Fibroblast of skin of left quadriceps (primary cell): ENCODE measurements around the gene CCDC192.
"Not testable (repeated sequence)": the region's sequence is repeated elsewhere in the genome, so short reads cannot be mapped to it uniquely, and the experiment has no call there.

Source experiments
- DNase-seq, 2 experiments: peaks; one replicate each; pipeline ENCODE4 v3.0.0-alpha.2; 2013; ENCODE audit warnings: low read depth in 2 of 2

The CCDC192 gene

DNA sequence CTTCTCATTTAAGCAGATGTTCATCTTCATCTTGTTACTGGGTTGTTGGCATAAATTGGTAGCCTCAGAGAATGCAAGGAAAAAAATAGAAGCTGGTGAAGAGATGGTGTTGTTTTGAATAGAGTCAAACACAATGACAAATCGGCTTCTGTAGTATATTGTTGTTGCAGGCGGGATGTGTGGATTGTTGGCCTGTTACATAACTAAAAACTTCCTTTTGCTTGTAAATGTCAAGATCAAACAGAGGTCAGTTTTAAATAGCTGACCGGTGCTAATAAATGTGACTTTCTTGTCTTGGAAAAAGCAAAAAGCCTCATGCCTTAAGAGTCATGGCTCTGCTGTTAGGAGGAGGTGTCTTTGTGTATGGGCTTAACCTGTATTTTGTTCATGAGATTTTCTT lies 59.2 kb downstream of the CCDC192 start:
- DNase-seq = no peak

DNA sequence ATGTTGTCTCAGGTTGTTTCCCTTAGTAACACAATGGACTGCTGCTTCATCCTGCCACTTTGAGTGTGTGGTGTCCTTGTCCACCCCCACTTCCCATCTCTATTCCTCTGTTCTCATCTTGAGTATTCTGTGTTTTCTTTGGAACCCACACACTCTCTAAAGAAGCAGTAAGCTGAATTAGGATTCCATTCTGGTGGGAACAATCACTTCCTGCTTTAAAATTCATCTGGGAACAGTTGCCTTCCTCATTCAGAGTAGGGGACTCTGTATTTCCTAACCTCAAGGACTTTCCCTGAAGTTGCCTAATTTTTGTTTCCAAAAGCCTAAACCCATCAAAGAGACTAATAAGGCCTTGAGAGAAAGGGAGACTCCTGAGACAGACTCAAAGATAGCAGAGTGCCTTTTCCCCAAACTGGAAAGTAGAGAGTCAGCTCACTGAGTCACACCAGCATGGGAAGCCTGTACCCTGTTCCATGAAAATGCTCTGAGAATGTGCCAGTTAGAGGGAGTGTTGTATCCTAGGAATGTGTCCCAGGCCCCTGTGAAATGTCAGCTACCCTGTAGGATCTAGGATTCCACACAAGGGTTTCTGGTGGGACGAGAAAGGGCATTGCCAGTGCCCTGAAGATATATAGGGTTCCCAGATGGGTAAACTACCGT lies 63.6 kb downstream of the CCDC192 start:
- DNase-seq = no peak

DNA sequence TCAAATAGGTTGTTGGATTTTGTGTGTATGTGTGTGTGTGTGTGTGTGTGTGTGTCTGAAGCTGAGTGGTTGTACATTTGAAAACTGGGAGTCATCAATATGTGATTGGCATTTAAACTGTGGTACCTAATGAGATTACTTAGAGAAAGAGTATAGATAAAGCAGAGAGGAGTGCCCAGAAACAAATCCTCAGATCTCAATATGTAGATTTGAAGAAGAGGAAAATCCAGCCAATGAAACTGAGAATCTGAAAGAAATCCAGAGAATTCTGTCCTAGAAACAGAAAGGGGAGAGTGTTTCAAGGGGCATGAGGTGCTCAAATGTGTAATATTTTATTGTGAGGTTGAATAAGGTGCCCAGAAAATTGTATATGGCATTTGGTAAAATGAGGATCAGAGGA lies 66.2 kb downstream of the CCDC192 start:
- no peak for DNase-seq

DNA sequence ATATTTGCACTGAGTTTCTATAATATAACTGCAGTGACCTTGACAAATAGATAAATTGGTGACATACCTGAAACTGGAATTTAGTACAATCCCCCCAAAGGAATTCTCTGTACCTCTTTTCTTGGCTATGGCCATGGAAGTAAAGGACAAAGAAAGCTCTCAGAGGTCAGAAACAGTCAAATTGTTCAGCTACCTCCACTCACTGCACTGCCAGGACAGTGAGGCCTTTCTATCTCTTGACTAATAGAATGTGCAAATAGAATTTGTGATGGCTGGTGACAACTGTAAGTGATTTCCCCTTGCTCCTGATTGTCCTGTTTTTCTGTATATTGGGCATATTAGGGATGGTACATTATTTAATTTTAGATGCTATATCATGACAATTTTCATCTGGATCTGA lies 67.1 kb downstream of the CCDC192 start:
- DNase-seq = no peak

DNA sequence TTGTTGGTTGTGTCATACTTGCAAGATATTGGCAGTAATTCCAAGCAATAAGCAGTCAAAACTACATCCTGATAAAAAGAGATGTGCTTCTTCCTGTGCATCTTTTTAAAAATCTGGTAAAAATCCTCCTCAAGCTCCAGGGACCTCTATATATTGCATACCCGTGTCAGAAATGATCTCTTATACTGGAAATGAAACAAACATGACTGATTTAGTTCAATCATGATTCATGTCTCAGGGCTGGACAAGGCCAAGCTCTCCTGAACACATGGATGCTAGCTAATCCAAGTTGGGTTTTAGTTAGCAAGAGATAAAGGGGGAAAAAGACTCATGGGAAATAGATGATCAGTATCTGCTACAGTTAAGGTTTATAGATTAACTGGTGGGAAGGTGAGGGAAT lies 69.3 kb downstream of the CCDC192 start:
- no peak for DNase-seq

DNA sequence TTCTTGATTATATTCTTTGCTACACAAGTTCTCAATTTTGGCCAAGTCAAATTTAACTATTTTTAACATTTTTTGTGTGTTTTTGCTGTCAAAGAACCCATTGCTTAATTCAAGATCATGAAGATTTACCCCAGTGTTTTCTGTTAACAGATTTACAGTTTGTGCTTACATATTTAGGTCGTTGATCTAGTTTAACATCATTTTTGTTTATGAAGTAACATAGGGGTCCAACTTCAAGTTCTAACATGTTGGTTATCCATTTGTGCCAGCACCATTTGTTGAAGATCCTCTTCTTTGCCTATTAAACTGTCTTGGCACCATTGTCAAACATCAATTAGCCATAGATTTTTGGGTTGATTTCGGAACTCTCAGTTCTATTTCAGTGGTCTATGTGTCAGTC lies 71.0 kb downstream of the CCDC192 start:
- DNase-seq = no peak

DNA sequence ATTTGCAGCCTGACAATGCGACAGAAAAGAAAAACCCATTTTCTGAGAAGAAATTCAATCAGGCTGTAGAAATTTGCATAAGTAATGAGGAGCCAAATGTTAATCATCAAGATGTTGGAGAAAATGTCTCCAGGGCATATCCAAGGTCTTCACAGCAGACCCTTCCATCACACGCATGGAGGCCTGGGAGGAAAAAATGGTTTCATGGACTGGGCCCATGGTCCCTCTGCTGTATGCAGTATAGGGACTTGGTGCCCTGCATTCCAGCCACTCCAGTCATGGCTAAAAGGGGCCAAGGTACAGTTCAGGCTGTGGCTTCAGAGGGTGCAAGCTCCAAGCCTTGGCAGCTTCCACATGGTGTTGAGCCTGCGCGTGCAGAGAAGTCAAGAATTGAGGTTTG lies 73.3 kb downstream of the CCDC192 start:
- DNase-seq = no peak

DNA sequence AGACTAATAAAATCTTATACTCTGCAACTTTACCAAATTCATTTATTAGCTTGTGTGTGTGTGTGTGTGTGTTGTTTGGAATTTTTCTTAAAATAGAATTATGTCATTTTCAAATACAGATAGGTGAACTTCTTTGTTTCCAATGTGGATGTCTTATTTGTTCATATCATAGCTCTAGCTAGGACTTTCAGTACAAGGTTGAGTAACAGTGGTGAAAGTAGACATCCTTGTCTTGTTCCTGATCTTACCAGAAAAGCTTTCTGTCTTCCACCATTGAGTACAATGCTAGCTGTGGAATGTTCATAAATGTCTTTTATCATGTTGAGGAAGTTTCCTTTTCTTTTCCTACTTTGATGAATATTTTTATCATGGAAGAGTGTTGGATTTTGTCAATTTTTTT lies 74.8 kb downstream of the CCDC192 start:
- no peak for DNase-seq

DNA sequence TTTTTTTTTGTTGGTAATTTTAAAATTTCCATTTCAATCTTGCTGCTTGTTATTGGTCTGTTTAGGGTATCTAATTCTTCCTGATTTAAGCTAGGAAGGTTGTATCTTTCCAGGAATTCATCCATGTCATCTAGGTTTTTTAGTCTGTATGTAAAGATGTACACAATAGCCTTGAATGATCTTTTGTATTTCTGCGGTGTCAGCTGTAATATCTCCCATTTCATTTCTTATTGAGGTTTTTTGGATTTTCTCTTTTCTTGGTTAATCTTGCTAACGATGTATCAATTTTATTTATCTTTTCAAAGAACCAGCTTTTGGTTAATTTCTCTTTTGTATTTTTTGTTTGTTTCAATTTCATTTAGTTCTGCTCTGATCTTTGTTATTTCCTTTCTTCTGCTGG lies 79.3 kb downstream of the CCDC192 start:
- DNase-seq = not testable (repeated sequence)

DNA sequence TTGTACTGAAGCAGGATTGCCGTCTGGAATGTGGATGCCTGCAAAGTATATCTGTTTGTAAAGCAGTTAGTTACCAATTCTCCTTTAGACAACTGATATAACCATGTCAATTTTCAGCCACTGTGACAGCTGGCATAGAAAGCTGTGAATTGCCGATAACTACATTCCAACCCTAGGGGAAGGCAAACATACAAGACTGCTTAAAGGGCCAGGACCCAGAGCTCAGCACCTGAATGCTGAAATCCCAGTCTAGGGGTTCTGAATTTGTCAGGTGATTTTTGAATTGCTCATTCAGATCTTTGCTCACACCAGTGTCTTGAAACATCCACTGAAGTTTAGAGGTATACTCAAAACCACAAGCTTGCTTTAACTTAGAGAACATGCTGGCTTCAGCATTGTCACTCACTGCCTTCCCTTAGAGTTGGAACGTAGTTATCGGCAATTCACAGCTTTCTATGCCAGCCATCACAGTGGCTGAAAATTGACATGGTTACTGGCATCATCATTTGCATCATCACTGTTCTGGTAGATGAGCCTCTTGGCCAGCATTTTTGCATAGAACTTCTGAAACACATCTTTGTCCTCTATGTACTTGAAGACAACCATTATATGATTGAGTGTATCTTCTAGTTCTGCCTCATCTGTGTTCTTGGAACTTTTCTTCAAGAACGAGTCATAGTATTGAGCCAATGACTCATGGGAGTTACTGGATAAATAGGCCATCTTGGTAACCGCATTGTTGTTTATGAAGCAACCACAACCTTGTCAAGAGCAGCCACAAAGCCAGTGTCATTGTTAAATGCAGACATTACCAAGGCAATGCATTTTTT lies 82.1 kb downstream of the CCDC192 start:
- peak; percentile 59 to 60 for DNase-seq

DNA sequence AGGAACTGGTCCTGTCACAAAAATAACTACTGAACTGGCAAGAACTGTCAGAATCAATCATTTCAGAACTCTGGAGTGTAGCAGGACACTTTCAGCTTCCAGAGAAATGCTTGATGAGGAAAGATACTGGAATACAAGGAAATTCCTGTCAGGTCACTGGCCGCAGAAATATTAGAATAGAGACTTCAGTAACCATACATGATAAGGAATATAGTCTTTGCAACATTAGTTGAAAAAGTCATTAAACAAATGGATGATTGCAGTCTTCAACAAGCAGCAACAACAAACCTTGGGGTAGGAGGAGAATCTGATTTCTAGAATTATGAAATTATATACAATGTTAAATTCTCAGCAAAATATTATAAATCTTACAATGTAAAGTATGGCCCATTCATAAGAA lies 88.2 kb downstream of the CCDC192 start:
- DNase-seq = no peak

DNA sequence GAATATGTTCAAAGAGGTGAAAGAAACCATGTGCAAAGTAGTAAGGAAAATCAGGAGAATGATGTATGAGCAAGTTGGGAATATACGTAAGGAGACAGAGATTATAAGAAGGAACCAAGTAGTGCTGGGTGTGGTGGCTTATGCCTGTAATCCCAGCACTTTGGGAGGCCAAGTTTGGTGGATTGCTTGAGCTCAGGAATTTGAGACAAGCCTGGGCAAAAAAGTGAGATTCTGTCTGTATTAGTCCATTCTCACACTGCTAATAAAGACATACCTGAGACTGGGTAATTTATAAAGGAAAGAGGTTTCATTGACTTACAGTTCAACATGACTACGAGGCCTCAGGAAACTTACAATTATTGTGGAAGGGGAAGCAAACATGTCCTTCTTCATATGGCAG lies 88.7 kb downstream of the CCDC192 start:
- DNase-seq = not testable (repeated sequence)

DNA sequence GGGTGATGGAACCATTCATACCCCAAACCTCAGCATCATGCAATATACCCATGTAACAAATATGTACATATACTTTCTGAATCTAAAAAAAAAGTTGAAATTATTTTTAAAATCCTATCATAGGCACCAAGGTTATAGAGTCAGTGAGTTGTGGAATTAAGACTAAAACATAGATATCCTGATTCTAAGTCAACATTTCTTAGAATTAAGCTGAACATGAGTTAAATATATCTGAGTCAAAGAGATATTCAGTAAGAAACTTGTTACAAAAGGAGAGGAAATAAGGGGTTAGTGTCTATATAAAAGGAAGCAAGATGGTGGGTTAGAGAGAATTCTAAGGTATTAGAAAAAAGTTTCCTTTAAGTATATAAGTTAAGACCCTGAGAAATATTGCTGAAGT lies 89.9 kb downstream of the CCDC192 start:
- no peak for DNase-seq

DNA sequence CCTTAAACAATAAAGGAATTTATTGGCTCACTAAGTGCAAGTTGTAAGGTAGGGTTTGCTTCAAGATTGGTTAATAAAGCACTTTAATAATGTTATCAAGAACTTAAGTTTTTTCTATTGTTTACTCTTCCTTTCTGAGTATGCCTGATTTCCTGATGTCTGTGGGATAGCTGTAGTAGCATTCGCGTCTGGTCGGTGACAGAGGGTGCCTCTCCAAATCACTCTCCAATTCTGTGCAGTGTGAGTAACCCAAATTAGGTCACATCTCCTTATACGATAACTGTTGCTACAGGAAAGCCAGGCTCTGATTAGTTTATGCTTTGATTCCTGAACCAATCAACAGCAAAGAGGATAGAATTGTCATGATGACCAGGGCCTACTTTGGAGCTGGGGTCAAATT lies 90.7 kb downstream of the CCDC192 start:
- DNase-seq = no peak

DNA sequence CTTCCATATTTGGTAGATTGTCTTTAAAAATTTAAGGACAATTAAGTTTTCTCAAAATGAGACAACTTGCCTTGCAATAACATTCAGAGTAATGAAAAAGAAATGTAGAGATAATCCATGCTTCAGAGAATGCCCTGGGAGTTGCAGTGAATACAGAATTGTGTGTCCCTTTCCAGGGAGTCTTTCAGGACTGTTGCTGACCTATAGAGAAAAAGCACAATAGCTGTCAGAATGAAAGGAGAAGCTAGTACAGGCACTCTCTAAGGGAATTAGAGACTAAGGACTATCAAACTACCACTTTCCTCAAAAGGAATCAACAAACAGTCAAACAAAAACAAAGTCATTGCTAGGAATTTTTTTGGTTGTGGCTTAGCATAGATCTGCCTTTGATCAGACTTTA lies 93.0 kb downstream of the CCDC192 start:
- no peak for DNase-seq

DNA sequence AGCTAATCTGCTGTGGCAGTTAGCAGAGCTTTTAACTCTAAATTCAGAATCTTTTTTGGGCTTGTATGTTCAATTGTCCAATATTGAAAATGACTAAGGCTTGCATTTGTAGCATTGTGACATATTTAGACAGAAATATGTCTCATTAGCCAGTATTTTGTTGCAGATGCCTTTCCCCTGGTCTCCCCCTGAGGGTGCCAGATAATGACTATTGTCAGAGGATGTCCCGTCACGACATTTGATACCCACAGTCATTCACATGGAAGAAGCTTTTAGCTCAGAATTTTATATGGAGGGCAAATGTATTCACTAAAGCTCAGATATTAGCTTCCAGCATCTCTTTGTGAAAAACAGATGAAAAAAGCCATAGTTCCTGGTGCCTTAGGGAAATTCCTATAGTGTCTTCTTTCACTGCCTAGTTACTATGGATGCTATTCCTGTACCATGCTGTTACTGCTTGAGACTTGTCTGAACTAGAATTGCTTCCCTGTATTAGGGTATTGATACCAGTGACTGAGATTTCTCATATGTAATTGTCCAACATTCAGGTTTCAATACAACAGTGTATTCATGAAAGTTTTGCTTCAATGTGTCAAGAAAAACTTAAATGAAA lies 96.2 kb downstream of the CCDC192 start:
- DNase-seq = no peak

DNA sequence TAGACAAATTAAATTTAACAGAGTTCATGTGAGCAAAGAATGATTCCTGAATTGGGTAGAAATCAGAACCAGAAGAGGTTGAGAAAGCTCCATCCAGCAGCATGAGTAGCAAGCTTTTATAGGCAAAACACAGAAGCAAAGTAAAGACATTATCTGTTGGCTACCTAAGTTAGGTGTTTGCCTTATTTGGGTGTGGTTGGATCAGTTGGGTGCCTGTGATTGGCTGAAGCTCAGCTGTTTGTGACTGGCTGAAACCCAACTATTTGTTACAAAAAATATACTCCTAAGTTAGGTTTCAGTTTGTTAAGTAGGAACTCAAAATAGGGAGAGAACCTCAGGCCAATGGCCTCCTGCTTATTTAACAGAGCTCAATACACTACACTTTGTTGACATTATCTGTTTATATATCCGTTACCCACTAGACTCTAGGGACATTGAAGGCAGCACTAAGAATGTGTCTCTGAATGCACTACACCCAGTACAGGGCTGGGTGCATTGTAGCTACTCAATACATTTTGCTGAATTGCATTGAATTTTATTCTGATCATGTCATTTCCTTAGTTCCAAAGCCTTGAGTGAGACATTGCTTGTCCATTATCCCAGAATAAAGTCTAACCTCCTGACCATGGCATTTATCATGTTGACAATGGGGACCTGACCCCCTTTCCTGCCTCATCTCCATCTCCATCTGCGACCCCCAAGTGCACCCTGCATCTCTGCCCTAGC lies 98.7 kb downstream of the CCDC192 start:
- DNase-seq = no peak

DNA sequence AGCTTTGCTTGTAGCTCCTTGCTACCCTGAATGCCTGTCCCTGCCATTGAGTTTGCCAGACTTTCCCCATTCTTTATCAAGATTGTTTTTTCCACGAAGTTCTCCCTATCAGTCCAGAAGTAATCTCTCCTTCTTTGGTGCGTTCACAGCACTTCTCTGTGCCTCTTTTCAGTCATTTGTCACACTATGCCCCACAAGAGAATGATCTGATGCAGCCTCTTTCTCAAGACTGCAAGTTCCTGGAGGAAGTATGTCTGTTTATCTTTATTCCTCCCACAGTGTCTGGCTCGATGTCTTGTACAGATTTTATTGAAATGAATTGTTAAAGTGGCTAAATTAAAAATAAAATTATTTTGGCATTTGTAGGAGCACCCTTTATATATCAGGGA lies 99.3 kb downstream of the CCDC192 start:
- DNase-seq = no peak

DNA sequence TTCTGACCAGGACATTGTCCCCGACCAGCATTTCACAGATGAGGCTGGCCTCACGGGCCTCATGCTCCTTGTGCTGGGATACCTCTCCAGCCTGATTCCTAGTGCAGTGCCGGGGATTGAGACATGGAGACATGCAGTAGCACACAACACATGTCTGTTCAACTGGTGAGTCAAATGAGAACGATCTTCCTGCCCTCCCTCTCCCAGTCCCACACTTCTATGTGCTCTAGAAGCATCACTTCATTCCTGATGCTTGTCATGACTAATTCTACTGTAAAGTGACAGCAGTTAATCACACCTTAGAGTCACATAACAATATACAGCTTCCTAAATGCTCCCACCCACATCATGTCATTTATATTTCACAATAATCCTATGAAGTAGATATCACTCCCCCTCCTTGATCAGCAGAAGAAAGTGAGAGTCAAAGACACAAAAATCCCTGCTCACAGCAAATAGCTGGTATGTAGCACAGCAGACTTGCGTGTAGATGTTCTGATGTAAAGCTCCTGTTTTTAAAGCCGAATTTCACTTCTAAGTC lies 101.8 kb downstream of the CCDC192 start:
- no peak for DNase-seq

DNA sequence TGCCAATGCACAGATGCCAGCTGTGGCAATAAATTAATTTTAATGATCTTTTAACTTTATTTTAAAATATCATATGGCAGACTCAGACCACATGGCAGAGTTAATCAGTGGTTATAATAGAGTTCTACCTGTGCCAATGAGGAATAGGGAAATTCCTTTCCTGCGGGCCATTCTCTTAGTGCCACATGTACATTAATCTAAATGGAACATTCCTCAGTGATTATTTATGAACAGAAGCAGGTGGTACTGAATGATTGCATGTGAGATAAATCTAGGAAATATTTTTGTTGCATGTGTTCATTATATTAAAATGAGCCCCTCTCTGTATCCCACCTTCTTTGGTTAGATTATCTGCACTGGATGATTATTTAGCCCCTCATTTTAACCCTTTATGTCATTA lies 102.3 kb downstream of the CCDC192 start:
- DNase-seq = no peak

DNA sequence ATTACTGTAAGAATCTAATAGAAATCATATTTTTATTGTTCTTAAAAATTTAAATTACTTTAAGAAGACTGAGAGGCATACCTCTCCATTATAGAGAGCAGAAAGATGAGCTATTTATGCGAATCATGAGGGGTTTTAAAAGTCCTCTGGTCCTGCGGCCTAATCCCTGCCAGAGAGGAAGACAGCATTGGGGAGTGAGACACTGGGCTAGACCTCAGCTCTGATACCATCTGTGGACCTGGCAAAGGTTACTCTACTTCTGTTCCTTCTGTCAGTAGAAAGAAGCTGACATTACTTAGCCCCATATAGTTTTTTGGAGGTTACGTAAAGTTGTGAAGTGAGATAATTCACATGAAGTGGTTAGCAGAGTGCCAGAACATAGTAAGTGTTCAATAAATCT lies 103.6 kb downstream of the CCDC192 start:
- DNase-seq = no peak

DNA sequence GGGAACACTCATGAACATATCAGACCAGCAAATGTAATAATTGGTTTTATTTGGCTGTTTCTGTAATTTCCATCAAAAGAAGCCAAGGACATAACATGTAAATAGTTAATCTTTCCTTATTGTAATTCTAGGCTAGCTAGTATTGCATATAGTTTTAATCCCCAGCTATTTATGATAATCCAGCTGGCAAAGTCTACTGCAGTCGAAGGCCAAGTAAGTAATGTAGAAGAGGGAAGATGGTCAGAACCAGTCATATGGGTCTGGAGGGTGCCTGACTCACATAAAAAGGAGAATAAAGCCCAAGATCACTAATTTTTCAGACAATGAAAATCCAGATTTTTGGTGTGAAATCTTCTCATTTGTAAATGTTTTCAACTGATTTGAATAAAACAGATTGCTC lies 106.3 kb downstream of the CCDC192 start:
- DNase-seq = no peak
